Spleen (tissue), 7 donors: Measurements from ENCODE around the gene SPATC1L.

Experiments used
- POLR2A ChIP-seq, 3 donors: fragments of 450-650 bp; IDR thresholded peaks; one replicate each; pipeline ENCODE4 v1.5.1; 2017; ENCODE audit warnings: antibody characterized with exemption in 3 of 3, mild to moderate bottlenecking in 1 of 3
- POLR2AphosphoS5 ChIP-seq, 3 donors: sonication (generic); formaldehyde crosslinking; IDR thresholded peaks; one replicate each; pipeline ENCODE4 v1.5.1; 2017; ENCODE audit warnings: antibody characterized with exemption in 3 of 3
- TF ChIP-seq, protein P1 (sequence below), 11 experiments: fragments of 200-600 bp in 7 of 11; fragments of 450-650 bp in 4 of 11; sonication (generic) in 4 of 11; IDR thresholded peaks in 8 of 11; conservative IDR thresholded peaks in 3 of 11; 1 replicate in 7 of 11; 2 replicates in 4 of 11; pipeline versions ENCODE4 v1.4.0 to v1.8.0; 2016 to 2021; ENCODE audit warnings: antibody characterized with exemption in 11 of 11, inconsistent platforms in 4 of 11, mild to moderate bottlenecking in 1 of 11
- donor health status: DM: no; HTN: no; CAD: no; lungs with moderate emphysema.
- donor health status: DM: no; HTN: no; CAD: no.
- donor health status: DM: no; HTN: no; CAD: no.

- TF ChIP-seq, protein P1, sequence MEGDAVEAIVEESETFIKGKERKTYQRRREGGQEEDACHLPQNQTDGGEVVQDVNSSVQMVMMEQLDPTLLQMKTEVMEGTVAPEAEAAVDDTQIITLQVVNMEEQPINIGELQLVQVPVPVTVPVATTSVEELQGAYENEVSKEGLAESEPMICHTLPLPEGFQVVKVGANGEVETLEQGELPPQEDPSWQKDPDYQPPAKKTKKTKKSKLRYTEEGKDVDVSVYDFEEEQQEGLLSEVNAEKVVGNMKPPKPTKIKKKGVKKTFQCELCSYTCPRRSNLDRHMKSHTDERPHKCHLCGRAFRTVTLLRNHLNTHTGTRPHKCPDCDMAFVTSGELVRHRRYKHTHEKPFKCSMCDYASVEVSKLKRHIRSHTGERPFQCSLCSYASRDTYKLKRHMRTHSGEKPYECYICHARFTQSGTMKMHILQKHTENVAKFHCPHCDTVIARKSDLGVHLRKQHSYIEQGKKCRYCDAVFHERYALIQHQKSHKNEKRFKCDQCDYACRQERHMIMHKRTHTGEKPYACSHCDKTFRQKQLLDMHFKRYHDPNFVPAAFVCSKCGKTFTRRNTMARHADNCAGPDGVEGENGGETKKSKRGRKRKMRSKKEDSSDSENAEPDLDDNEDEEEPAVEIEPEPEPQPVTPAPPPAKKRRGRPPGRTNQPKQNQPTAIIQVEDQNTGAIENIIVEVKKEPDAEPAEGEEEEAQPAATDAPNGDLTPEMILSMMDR (IDR thresholded peaks at IDR 0.05 in 8 of 11, conservative IDR thresholded peaks at IDR 0.05 in 3 of 11) = no peak
- TF ChIP-seq POLR2A (IDR thresholded peaks at IDR 0.05) (no peak), POLR2AphosphoS5 (IDR thresholded peaks at IDR 0.05) (no peak)
These were observed 36.6 kb upstream of the SPATC1L start for GRCh38 chr21:46220847-46221246.
